Activated CD4-positive, alpha-beta T cell treated with anti-CD3 and anti-CD28 coated beads for 48 hours (primary cell): ENCODE data around the gene FRZB.

Experiments
- DNase-seq: peaks from one replicate; pipeline ENCODE4 v3.0.0-alpha.2; 2020

Gene FRZB

GRCh38 chr2:182784058-182784706 is 82.3 kb downstream of the FRZB start:
- DNase-seq = no peak
